Lower leg skin (tissue), 4 donors: Measurements from ENCODE around the gene MRM3. TPM values are rescaled to one million over a fixed set of nuclear protein-coding genes. Genes with fewer than 3 reads are reported as not detected.
"Not testable (repeated sequence)": the region's sequence is repeated elsewhere in the genome, so short reads cannot be mapped to it uniquely, and the experiment has no call there.

Source experiments
- DNase-seq, 2 donors: peaks; one replicate each; pipeline ENCODE4 v3.0.0-alpha.2; 2019; ENCODE audit warnings: low spot score in 2 of 2
- H3K4me3 ChIP-seq: fragments of 200-600 bp; sonication (generic); 2 replicates; pipeline ENCODE4 v1.5.1; 2017; ENCODE audit warnings: mild to moderate bottlenecking, low read depth; ENCODE audit not compliant: poor library complexity, severe bottlenecking
- POLR2A ChIP-seq, 2 donors: fragments of 450-650 bp; IDR thresholded peaks; one replicate each; pipeline ENCODE4 v1.6.1; 2016 to 2017; ENCODE audit warnings: antibody characterized with exemption in 2 of 2, mild to moderate bottlenecking in 1 of 2, moderate library complexity in 1 of 2
- WGBS, 2 donors: methylation state at CpG; one replicate each; pipeline ENCODE4 v1.1.5; 2018; 5-methylcytosine and 5-hydroxymethylcytosine counted together
- intact Hi-C: fragments of 100-400 bp; cut with DNase I; formaldehyde crosslinking; loops from one replicate; pipeline ENCODE4 v1.15.0; 2023; ENCODE audit warnings: low total_unique reads
- total RNA-seq, 4 donors: library from RNA; depleted of rRNA; stranded (reverse); fragments of >200 nt; gene quantifications; one replicate each; pipeline ENCODE4 v1.1.0, GENCODE V29; 2016
- TF ChIP-seq, protein P1 (sequence below), 3 donors: fragments of 450-650 bp; IDR thresholded peaks; one replicate each; pipeline ENCODE4 v1.5.1; 2016; ENCODE audit warnings: antibody characterized with exemption in 3 of 3, mild to moderate bottlenecking in 3 of 3, moderate library complexity in 2 of 3

Gene MRM3
- total RNA-seq, 4 donors from 2014 or later = 28.9 to 44.9 (median 35.8) TPM

DNA sequence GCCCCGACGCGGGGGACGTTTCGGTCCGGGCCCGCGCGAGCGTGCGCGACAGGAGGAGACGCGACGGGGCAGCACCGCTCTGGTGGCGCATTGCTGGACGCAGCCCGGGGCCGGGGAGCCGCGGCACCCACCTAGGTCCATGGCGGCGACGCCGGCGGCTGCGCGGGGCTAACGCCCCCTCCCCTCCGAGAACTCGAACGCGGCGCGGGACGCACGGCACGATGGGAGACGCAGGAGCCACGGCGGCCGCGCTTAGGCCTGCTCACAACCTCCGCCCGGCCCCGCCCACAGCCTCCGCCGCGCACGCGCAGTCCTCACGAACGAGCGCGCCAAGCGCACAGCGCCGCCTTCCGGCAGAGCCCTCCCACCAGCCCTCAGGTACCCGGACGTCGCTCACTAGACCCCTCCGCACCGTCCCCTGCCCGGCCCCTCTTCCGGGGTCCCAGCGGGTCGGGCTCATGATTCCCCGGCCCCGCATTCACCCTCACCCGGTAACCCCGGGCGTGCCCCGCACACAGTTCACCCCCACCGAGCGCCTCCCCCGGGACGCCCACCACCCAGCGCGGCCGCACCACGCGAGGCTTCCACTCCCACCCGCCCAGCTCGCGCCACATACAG is 30.0 kb upstream of the MRM3 start, which contains the start of gene GEMIN4:
Gene GEMIN4 (minus strand): TSS at position 263 of the 618 bp plus-strand sequence. CDS start 122 bp downstream, at position 141.
- peak; percentile 89 to 98 for DNase-seq
- 1 to 2% methylated on average over 34 to 37 of the region's 87 CpGs for WGBS, 2 donors
- peak within 1 kb of the TSS; percentile 52 for H3K4me3 ChIP-seq
- TF ChIP-seq POLR2A (IDR thresholded peaks at IDR 0.05) = peak in 1 of 2 donors; percentile 39
- TF ChIP-seq, protein P1, sequence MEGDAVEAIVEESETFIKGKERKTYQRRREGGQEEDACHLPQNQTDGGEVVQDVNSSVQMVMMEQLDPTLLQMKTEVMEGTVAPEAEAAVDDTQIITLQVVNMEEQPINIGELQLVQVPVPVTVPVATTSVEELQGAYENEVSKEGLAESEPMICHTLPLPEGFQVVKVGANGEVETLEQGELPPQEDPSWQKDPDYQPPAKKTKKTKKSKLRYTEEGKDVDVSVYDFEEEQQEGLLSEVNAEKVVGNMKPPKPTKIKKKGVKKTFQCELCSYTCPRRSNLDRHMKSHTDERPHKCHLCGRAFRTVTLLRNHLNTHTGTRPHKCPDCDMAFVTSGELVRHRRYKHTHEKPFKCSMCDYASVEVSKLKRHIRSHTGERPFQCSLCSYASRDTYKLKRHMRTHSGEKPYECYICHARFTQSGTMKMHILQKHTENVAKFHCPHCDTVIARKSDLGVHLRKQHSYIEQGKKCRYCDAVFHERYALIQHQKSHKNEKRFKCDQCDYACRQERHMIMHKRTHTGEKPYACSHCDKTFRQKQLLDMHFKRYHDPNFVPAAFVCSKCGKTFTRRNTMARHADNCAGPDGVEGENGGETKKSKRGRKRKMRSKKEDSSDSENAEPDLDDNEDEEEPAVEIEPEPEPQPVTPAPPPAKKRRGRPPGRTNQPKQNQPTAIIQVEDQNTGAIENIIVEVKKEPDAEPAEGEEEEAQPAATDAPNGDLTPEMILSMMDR (IDR thresholded peaks at IDR 0.05) = peak in 1 of 3 donors; percentile 56
- intact Hi-C loops = loop anchor here (5.0 kb wide), 1 partner anchor 340 kb away; a partner anchor contains a TSS

DNA sequence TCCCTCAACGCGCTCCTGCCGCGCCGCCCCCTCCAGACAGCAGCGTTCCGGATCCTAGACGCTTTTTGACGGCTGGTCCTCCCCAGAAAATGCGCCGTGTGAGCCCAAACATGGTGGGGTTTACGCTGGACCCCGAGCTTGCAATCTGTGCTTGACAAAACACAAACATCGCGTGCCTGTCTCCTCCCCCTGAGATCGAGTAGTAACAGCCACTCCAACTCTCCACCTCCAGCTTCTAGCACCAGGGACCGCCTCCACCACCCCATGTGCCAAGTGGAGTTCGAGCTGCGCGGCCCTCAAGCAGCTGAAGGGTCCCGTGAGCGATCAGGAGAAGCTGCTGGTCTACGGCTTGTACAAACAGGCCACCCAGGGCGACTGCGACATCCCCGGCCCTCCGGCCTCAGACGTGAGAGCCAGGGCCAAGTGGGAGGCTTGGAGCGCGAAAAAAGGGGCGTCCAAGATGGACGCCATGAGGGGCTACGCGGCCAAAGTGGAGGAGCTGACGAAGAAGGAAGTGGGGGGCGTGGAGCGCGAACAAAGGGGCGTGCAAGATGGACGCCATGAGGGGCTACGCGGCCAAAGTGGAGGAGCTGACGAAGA is 29.4 kb upstream of the MRM3 start:
- peak overlapping the region; percentile 52 for H3K4me3 ChIP-seq
- TF ChIP-seq, protein P1 (IDR thresholded peaks at IDR 0.05) = no peak
- TF ChIP-seq POLR2A (IDR thresholded peaks at IDR 0.05) = no peak
- peak; percentile 81 to 93 for DNase-seq
- intact Hi-C loops = loop anchor here (5.0 kb wide), 1 partner anchor 340 kb away; a partner anchor contains a TSS
- WGBS, 2 donors = 5 to 23% methylated on average over 27 to 43 of the region's 43 CpGs

DNA sequence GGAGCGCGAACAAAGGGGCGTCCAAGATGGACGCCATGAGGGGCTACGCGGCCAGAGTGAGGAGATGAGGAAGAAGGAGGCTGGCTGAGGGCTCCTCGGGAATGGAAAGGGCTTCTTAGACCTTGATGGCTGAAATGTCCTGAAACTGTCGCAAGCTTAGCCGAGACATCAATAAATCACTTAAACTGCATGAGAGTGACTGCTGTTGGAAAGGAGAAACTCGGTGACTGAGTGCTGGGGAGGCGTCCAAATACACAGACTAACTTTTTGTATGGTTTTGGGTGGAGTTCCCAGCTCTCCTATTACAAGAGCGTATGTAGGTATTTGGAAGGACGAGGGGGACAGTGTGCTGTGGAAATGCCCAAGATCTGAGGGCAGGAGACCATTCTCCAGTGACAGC is 28.7 kb upstream of the MRM3 start:
- DNase-seq = no peak
- WGBS, 2 donors = 58 to 62% methylated on average over 13 of the region's 13 CpGs
- TF ChIP-seq POLR2A (IDR thresholded peaks at IDR 0.05) = no peak
- H3K4me3 ChIP-seq = no peak overlapping the region
- intact Hi-C loops = loop anchor here (5.0 kb wide), 1 partner anchor 341 kb away; a partner anchor contains a TSS

DNA sequence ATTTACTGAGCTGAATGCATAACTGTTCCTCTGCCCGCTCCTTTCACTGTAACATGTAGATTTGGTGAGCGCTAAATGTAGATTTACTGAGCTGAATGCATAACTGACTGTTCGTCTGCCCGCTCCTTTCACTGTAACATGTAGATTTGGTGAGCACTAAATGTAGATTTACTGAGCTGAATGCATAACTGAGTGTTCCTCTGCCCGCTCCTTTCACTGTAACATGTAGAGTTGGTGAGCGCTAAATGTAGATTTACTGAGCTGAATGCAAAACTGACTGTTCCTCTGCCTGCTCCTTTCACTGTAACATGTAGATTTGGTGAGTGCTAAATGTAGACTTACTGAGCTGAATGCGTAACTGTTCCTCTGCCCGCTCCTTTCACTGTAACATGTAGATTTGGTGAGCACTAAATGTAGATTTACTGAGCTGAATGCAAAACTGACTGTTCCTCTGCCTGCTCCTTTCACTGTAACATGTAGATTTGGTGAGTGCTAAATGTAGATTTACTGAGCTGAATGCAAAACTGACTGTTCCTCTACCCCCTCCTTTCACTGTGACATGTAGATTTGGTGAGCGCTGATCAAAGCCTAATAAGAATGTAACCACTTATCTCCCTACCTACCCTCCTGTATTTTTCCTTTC is 26.7 kb upstream of the MRM3 start:
- DNase-seq, intact Hi-C loops, H3K4me3 ChIP-seq: not testable (repeated sequence)
- WGBS, 2 donors = 89 to 95% methylated on average over 9 of the region's 9 CpGs

DNA sequence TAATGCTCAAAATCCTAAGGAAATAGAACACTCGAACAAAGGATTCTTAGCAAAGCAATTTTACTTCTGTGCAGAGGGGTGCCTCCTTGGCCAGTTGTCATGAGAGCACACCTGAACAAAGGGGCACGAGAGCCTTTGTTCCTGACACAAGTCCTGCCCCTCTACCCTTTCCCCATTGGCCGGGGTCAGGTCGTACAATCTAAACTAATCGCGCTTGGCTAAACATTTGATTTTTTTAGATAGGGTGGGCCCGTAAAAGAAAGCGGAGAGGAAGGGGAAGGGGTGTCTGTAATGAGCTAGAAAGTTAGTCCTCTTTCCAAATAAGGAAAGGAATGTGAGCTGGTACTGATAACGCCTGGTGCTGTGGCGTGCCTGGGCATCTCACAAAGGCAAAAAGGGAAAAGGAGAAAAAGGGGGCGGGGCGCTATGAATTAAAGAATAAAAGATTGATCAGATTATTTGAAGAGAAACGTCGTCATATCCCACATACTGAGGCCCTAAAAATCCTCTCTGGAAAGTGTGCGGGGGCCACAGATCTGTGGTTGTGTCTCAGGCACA is 26.1 kb upstream of the MRM3 start:
- H3K4me3 ChIP-seq, DNase-seq, intact Hi-C loops: not testable (repeated sequence)
- WGBS, 2 donors = 48 to 57% methylated on average over 15 of the region's 15 CpGs

DNA sequence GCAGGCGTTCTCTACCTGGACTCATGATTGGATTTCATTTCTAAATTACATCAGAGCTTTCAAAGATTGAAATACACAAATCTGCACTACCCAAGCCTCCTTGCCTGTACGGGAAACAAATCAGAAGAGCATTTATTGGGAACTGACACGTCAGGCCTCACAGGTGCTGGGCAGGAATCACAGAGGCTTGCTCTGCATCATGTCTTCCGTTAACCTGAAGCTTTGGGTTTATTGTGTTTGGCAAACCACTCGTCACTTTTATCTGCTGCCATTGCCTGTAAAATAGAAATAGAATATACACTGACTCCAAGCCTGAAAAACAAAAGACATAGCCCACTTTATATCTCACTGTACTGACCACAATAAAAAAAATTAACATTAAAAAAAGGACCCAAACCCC is 22.2 kb upstream of the MRM3 start:
- no peak for TF ChIP-seq POLR2A (IDR thresholded peaks at IDR 0.05)
- TF ChIP-seq, protein P1 (IDR thresholded peaks at IDR 0.05) = no peak

DNA sequence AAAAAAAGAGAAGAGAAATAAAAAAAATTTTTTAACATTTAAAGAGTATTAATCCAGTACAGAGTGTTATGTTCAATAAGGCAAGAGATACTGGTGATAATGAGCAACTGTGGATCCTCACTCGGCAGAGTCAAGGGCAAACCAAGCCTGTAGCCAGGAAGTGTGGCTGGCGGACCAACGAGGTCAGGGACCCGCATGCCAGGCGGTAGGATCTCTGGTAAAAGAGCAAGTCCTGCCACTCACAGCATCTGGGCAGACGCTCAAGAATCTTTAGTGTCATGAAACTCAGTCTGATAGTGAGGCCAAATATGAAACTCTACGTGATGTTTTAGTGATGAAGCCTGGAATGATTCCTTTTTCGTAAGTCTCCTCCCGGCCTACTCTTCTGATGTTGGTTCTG is 21.8 kb upstream of the MRM3 start:
- TF ChIP-seq, protein P1 (IDR thresholded peaks at IDR 0.05) = no peak

More for the DNA sequence above, 22.2 kb upstream of the MRM3 start:
- no peak for DNase-seq
- no peak overlapping the region for H3K4me3 ChIP-seq
- intact Hi-C loops = no loop called here
- WGBS, 2 donors = 92 to 93% methylated on average over 5 of the region's 5 CpGs

More for the DNA sequence above, 21.8 kb upstream of the MRM3 start:
- H3K4me3 ChIP-seq = no peak overlapping the region
- 81 to 88% methylated on average over 9 of the region's 9 CpGs for WGBS, 2 donors
- peak in 1 of 2 donors; percentile 64 for DNase-seq
- intact Hi-C loops = no loop called here
